GM18508 (cell line): ENCODE data around the gene PRDM10.
A peak's percentile ranks its signal among the peaks of the same experiment; 100 is the strongest.
"Not testable (repeated sequence)": the region's sequence is repeated elsewhere in the genome, so short reads cannot be mapped to it uniquely, and the experiment has no call there.

Experiments
- ATAC-seq: cut with Tn5 transposase; IDR thresholded peaks from one replicate; pipeline ENCODE4 v1.9.1; 2021; ENCODE audit warnings: moderate number of reproducible peaks; ENCODE audit not compliant: insufficient read depth, unreplicated experiment

The PRDM10 gene

GRCh38 chr11:130002352-130002845, at the start of gene PRDM10:
PRDM10 (minus strand) TSS chr11:130002835; CDS start chr11:129960964, 41,871 bp downstream.
- ATAC-seq = peak; percentile 27

GRCh38 chr11:130051082-130051481, 48.4 kb upstream of the PRDM10 start:
- no peak for ATAC-seq

- ATAC-seq = no peak
Measured at GRCh38 chr11:130050257-130050656, 47.6 kb upstream of the PRDM10 start.

- no peak for ATAC-seq
Measured at GRCh38 chr11:130049328-130049771, 46.7 kb upstream of the PRDM10 start.

- no peak for ATAC-seq
Measured at GRCh38 chr11:130047141-130047540, 44.5 kb upstream of the PRDM10 start.

- ATAC-seq = no peak
Measured at GRCh38 chr11:130043575-130043974, 40.9 kb upstream of the PRDM10 start.

GRCh38 chr11:130042093-130042591, 39.5 kb upstream of the PRDM10 start:
- ATAC-seq = no peak

- no peak for ATAC-seq
Measured at GRCh38 chr11:130040281-130040940, 37.8 kb upstream of the PRDM10 start.

GRCh38 chr11:130037881-130038585, 35.4 kb upstream of the PRDM10 start:
- no peak for ATAC-seq

- ATAC-seq = no peak
Measured at GRCh38 chr11:130037058-130037457, 34.4 kb upstream of the PRDM10 start.

GRCh38 chr11:130034236-130034635, 31.6 kb upstream of the PRDM10 start:
- no peak for ATAC-seq

- no peak for ATAC-seq
Measured at GRCh38 chr11:130032931-130033330, 30.3 kb upstream of the PRDM10 start.

GRCh38 chr11:130031945-130032344, 29.3 kb upstream of the PRDM10 start:
- no peak for ATAC-seq

- ATAC-seq = no peak
Measured at GRCh38 chr11:130031056-130031455, 28.4 kb upstream of the PRDM10 start.

- peak; percentile 50 for ATAC-seq
Measured at GRCh38 chr11:130029137-130029536, 26.5 kb upstream of the PRDM10 start.

GRCh38 chr11:130025371-130025770, 22.7 kb upstream of the PRDM10 start:
- no peak for ATAC-seq

GRCh38 chr11:130024361-130024760, 21.7 kb upstream of the PRDM10 start:
- no peak for ATAC-seq

GRCh38 chr11:130023204-130023603, 20.6 kb upstream of the PRDM10 start:
- ATAC-seq = peak; percentile 84

- ATAC-seq = no peak
Measured at GRCh38 chr11:130022799-130023198, 20.2 kb upstream of the PRDM10 start.

GRCh38 chr11:130021606-130022005, 19.0 kb upstream of the PRDM10 start:
- not testable (repeated sequence) for ATAC-seq

- no peak for ATAC-seq
Measured at GRCh38 chr11:130020323-130020722, 17.7 kb upstream of the PRDM10 start.
